ENCODE results near the gene TSPAN16.

DNA sequence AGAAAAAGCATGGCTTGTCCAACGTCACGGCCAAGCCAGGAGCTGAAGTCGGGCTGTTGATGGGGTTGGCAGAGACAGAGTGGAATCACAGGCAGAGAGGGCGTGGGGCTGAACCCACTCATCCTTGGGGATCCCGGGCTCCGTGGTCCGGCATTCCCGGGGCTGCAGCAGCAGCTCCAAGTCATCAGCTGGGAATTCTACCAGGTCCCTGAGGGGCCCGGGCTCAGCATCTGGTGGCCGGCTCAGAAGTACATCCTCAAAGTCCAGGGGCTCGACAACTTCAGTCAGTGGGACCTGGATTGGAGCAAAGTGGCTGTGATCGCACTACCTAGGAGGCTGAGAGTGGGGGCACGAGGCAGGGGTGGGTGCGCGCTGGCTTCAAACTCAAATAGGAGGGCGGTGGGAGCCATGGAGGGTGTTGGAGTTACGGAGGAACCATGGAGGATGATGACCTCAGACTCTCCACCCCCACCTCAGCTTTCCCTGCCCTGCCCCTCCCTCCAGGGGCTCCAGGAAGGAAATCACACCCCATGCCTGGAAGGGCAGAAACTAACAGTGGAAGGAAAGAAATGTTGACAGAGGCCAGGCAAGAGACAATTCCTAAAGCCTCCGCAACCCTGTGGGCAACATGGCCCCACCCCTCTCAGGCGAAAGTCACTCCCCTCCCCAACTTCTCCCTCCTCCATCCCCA is 43.1 kb upstream of the TSPAN16 start:
- TF ChIP-seq, protein P1, sequence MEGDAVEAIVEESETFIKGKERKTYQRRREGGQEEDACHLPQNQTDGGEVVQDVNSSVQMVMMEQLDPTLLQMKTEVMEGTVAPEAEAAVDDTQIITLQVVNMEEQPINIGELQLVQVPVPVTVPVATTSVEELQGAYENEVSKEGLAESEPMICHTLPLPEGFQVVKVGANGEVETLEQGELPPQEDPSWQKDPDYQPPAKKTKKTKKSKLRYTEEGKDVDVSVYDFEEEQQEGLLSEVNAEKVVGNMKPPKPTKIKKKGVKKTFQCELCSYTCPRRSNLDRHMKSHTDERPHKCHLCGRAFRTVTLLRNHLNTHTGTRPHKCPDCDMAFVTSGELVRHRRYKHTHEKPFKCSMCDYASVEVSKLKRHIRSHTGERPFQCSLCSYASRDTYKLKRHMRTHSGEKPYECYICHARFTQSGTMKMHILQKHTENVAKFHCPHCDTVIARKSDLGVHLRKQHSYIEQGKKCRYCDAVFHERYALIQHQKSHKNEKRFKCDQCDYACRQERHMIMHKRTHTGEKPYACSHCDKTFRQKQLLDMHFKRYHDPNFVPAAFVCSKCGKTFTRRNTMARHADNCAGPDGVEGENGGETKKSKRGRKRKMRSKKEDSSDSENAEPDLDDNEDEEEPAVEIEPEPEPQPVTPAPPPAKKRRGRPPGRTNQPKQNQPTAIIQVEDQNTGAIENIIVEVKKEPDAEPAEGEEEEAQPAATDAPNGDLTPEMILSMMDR (IDR thresholded peaks at IDR 0.05; ENCODE audit: extremely low read depth in 1 of 2, insufficient read depth in 1 of 2, low read depth in 1 of 2, low read length in 2 of 2), result no peak
- TF ChIP-seq POLR2A (IDR thresholded peaks at IDR 0.05; ENCODE audit: low read depth, low read length) (peak; percentile 32), EZH2 (IDR thresholded peaks at IDR 0.05; ENCODE audit: borderline replicate concordance, low read depth, low read length, severe bottlenecking) (no peak), MYC (IDR thresholded peaks at IDR 0.05; ENCODE audit: low read depth, low read length) (no peak), GATA2 (IDR thresholded peaks at IDR 0.05; ENCODE audit: insufficient read depth, insufficient read length, low read depth, low read length) (no peak), JUN (IDR thresholded peaks at IDR 0.05; ENCODE audit: borderline replicate concordance, insufficient read depth, insufficient read length, low read depth) (no peak), POLR2AphosphoS5 (IDR thresholded peaks at IDR 0.05; ENCODE audit: insufficient read depth, low read depth, low read length) (peak; percentile 43)
